H1 (cell line): Measurements from ENCODE around the gene NIN. TPM values are rescaled to one million over a fixed set of nuclear protein-coding genes. Genes with fewer than 3 reads are reported as not detected.
A peak's percentile ranks its signal among the peaks of the same experiment; 100 is the strongest.

Experiments used
- CTCF ChIA-PET: fragments of 300-600 bp; sonication (Branson Sonifier 250); formaldehyde crosslinking; loops from one replicate; lab custom pipeline; 2021; ENCODE audit not compliant: partially characterized antibody; lab: Charles Lee
- POLR2A ChIA-PET: fragments of 300-600 bp; sonication (Branson Sonifier 250); formaldehyde crosslinking; loops from one replicate; lab custom pipeline; 2021; ENCODE audit warnings: inconsistent platforms; ENCODE audit not compliant: partially characterized antibody; lab: Charles Lee
- DNase-seq, 2 experiments: peaks; one replicate each; pipeline versions ENCODE4 v3.0.0 to v3.0.0-alpha.2; 2010 to 2022; ENCODE audit warnings: low spot score in 2 of 2, low read depth in 1 of 2, mixed read lengths in 1 of 2
- FAIRE-seq: peaks from 2 replicates; lab custom pipeline; 2011; peaks lifted over from hg19 to GRCh38; lab: Jason Lieb, UNC
- H2AFZ ChIP-seq: 2 replicates; pipeline ENCODE4 v1.8.1; 2012; ENCODE audit warnings: low read length, inconsistent platforms
- H2AK5ac ChIP-seq: 2 replicates; pipeline ENCODE4 v1.6.1; 2013; ENCODE audit warnings: low read depth, low read length
- H2BK120ac ChIP-seq: replicated peaks from 2 replicates; pipeline ENCODE3; 2013; ENCODE audit warnings: low read depth, low read length, inconsistent platforms
- H2BK12ac ChIP-seq: 2 replicates; pipeline ENCODE4 v1.6.1; 2013; ENCODE audit warnings: low read depth, low read length
- H2BK15ac ChIP-seq: 2 replicates; pipeline ENCODE4 v1.6.1; 2013; ENCODE audit warnings: low read length
- H2BK20ac ChIP-seq: 2 replicates; pipeline ENCODE4 v1.6.1; 2013; ENCODE audit warnings: low read length
- H2BK5ac ChIP-seq: 2 replicates; pipeline ENCODE4 v1.6.1; 2013; ENCODE audit warnings: low read depth, low read length
- H3K14ac ChIP-seq: 2 replicates; pipeline ENCODE4 v1.6.1; 2013; ENCODE audit warnings: inconsistent platforms; ENCODE audit not compliant: insufficient read length
- H3K18ac ChIP-seq: 2 replicates; pipeline ENCODE4 v1.6.1; 2013; ENCODE audit warnings: low read length; ENCODE audit errors: extremely low read depth
- H3K23ac ChIP-seq: 2 replicates; pipeline ENCODE4 v1.6.1; 2013; ENCODE audit warnings: inconsistent platforms; ENCODE audit not compliant: insufficient read length
- H3K23me2 ChIP-seq: 2 replicates; pipeline ENCODE4 v1.6.1; 2013; ENCODE audit warnings: low read depth, low read length
- H3K27ac ChIP-seq: 2 replicates; pipeline ENCODE4 v1.6.1; 2011; ENCODE audit warnings: low read depth, low read length, inconsistent platforms
- H3K27me3 ChIP-seq, 4 experiments: replicated peaks in 1 of 4; 1 replicate in 1 of 4; 2 replicates in 3 of 4; pipeline versions ENCODE4 v1.6.1 to v1.8.1; 2011 to 2013; ENCODE audit warnings: low read length in 3 of 4, mild to moderate bottlenecking in 3 of 4, inconsistent platforms in 2 of 4, mixed read lengths in 2 of 4, moderate library complexity in 1 of 4; ENCODE audit not compliant: control insufficient read depth in 3 of 4, insufficient read depth in 3 of 4; ENCODE audit errors: extremely low read depth in 1 of 4
- H3K36me3 ChIP-seq, 4 experiments: 2 replicates each; pipeline versions ENCODE4 v1.6.1 to v1.8.1; 2011 to 2013; ENCODE audit warnings: mild to moderate bottlenecking in 4 of 4, low read length in 3 of 4, moderate library complexity in 2 of 4, control low read depth in 1 of 4, inconsistent platforms in 1 of 4; ENCODE audit not compliant: insufficient read depth in 4 of 4, control insufficient read depth in 2 of 4
- H3K4ac ChIP-seq: replicated peaks from 2 replicates; pipeline ENCODE3; 2013; ENCODE audit warnings: low read length, low read depth, mixed read lengths, inconsistent platforms; ENCODE audit not compliant: insufficient read length
- H3K4me1 ChIP-seq, 4 experiments: replicated peaks in 1 of 4; 1 replicate in 1 of 4; 2 replicates in 3 of 4; pipeline versions ENCODE4 v1.6.1 to v1.8.1; 2011 to 2013; ENCODE audit warnings: low read length in 3 of 4, inconsistent platforms in 2 of 4, mixed read lengths in 1 of 4; ENCODE audit not compliant: insufficient read depth in 4 of 4, control insufficient read depth in 3 of 4
- H3K4me2 ChIP-seq, 2 experiments: 2 replicates each; pipeline versions ENCODE4 v1.6.1 to v1.8.1; 2011 to 2013; ENCODE audit warnings: low read depth in 2 of 2, low read length in 2 of 2, control low read depth in 1 of 2, inconsistent platforms in 1 of 2, mild to moderate bottlenecking in 1 of 2; ENCODE audit not compliant: insufficient read depth in 1 of 2
- H3K4me3 ChIP-seq, 4 experiments: fragments of 200-600, 300-600 bp in 1 of 4; sonication (generic), shearing (Covaris generic), sonication (Bioruptor Twin) in 1 of 4; 2 replicates each; pipeline versions ENCODE4 v1.5.1 to v1.8.1; 2011 to 2016; ENCODE audit warnings: low read length in 4 of 4, low read depth in 3 of 4, control low read depth in 2 of 4, inconsistent platforms in 2 of 4, mild to moderate bottlenecking in 2 of 4, mixed read lengths in 1 of 4, moderate library complexity in 1 of 4; ENCODE audit not compliant: insufficient read depth in 2 of 4; ENCODE audit errors: extremely low read depth in 1 of 4
- H3K56ac ChIP-seq: replicated peaks from 2 replicates; pipeline ENCODE3; 2013; ENCODE audit warnings: low read depth, mild to moderate bottlenecking, mixed read lengths, low read length, inconsistent platforms; ENCODE audit not compliant: insufficient read length
- H3K79me1 ChIP-seq: 2 replicates; pipeline ENCODE4 v1.6.1; 2013; ENCODE audit warnings: low read depth, low read length, control low read depth
- H3K79me2 ChIP-seq, 2 experiments: 2 replicates each; pipeline versions ENCODE4 v1.6.1 to v1.8.1; 2012 to 2013; ENCODE audit warnings: low read length in 2 of 2, mild to moderate bottlenecking in 2 of 2, inconsistent platforms in 1 of 2; ENCODE audit not compliant: insufficient read depth in 2 of 2, control insufficient read depth in 1 of 2
- H3K9ac ChIP-seq, 4 experiments: replicated peaks in 1 of 4; 1 replicate in 1 of 4; 2 replicates in 3 of 4; pipeline versions ENCODE4 v1.6.1 to v1.8.1; 2011 to 2013; ENCODE audit warnings: low read depth in 3 of 4, low read length in 3 of 4, control low read depth in 2 of 4, mild to moderate bottlenecking in 2 of 4, moderate library complexity in 2 of 4, inconsistent platforms in 1 of 4; ENCODE audit errors: extremely low read depth in 1 of 4
- H3K9me3 ChIP-seq, 2 experiments: 2 replicates each; pipeline versions ENCODE4 v1.6.1 to v1.8.1; 2012 to 2013; ENCODE audit warnings: mild to moderate bottlenecking in 2 of 2, moderate library complexity in 2 of 2, control low read depth in 1 of 2, inconsistent platforms in 1 of 2, low read depth in 1 of 2, low read length in 1 of 2, mixed read lengths in 1 of 2; ENCODE audit not compliant: insufficient read depth in 2 of 2
- H4K20me1 ChIP-seq, 2 experiments: replicated peaks in 1 of 2; 2 replicates each; pipeline versions ENCODE3 to v1.8.1; 2011 to 2013; ENCODE audit warnings: inconsistent platforms in 2 of 2, low read length in 2 of 2, mild to moderate bottlenecking in 1 of 2; ENCODE audit not compliant: insufficient read depth in 2 of 2, control insufficient read depth in 1 of 2
- H4K5ac ChIP-seq: 2 replicates; pipeline ENCODE4 v1.6.1; 2013; ENCODE audit warnings: low read length, low read depth, mixed read lengths, inconsistent platforms; ENCODE audit not compliant: insufficient read length
- H4K8ac ChIP-seq: 2 replicates; pipeline ENCODE4 v1.8.0; 2013; ENCODE audit warnings: mild to moderate bottlenecking, moderate library complexity, low read length, inconsistent platforms; ENCODE audit not compliant: insufficient read depth; ENCODE audit errors: extremely low read depth
- H4K91ac ChIP-seq: replicated peaks from 2 replicates; pipeline ENCODE3; 2013; ENCODE audit warnings: low read length, mixed read lengths, inconsistent platforms; ENCODE audit not compliant: insufficient read length
- CEBPB ChIP-seq: IDR thresholded peaks from 2 replicates; pipeline ENCODE4 v1.6.1; 2012; ENCODE audit warnings: low read depth, low read length
- HDAC6 ChIP-seq: IDR thresholded peaks from one replicate; pipeline ENCODE4 v1.7.1; 2012; ENCODE audit warnings: low read depth, mild to moderate bottlenecking, inconsistent platforms, low read length, moderate library complexity
- NRF1 ChIP-seq: IDR thresholded peaks from 2 replicates; pipeline ENCODE4 v1.6.1; 2011; ENCODE audit warnings: mild to moderate bottlenecking, low read depth, low read length, improper control_type of control experiment
- SIRT6 ChIP-seq: IDR thresholded peaks from one replicate; pipeline ENCODE4 v1.7.1; 2012; ENCODE audit warnings: low read length, inconsistent platforms
- SP1 ChIP-seq: IDR thresholded peaks from 2 replicates; pipeline ENCODE4 v1.6.1; 2011; ENCODE audit warnings: low read depth, low read length
- WGBS, 2 experiments: shearing (Covaris generic) in 1 of 2; methylation state at CpG; one replicate each; pipeline versions ENCODE4 v1.1.6 to v1.1.7; 2013 to 2015; ENCODE audit warnings: low lambda C conversion rate in 2 of 2, mixed read lengths in 2 of 2, inconsistent platforms in 1 of 2, low coverage in 1 of 2, missing lambda C conversion rate in 1 of 2; ENCODE audit not compliant: insufficient replicate concordance in 2 of 2, insufficient coverage in 1 of 2, insufficient read length in 1 of 2; ENCODE audit errors: extremely low coverage in 1 of 2, missing lambda C conversion rate in 1 of 2; 5-methylcytosine and 5-hydroxymethylcytosine counted together
- polyA plus RNA-seq, 7 experiments: library from polyadenylated mRNA; depleted of rRNA in 3 of 7; stranded (reverse) in 5 of 7; unstranded in 2 of 7; fragments of >200 nt in 5 of 7; fragments of 200-250 nt in 2 of 7; gene quantifications; 1 replicate in 5 of 7; 2 replicates in 1 of 7; 4 replicates in 1 of 7; pipeline versions ENCODE4 v1.2.1 to v1.2.3, GENCODE V29; 2011 to 2013; ENCODE audit warnings: missing spikeins in 2 of 7, mixed read lengths in 2 of 7
- total RNA-seq: library from RNA; stranded (reverse); fragmentation: NEBNext Ultra II Directional; extraction: Animal tissue kit (Norgen Biotek cat#: 25700); gene quantifications from 2 replicates; pipeline ENCODE4 v1.2.1, GENCODE V29; 2021

The NIN gene
- total and polyA plus RNA-seq, 2 of the 8 experiments (the other 6 are each of a cell fraction or from before 2014, with no cell fraction given): 3.2 to 21.3 TPM

- no peak overlapping the region for H3K4me3 ChIP-seq
- FAIRE-seq: no peak
- H3K4me1 ChIP-seq: peaks cover 3 to 23% (median 8%) of the 10 kb centered on the region in 4 experiments; a peak in 6 of 7 replicates
- H3K23ac ChIP-seq: no peak overlapping the region
- H3K4ac ChIP-seq: no peak overlapping the region
- H4K8ac ChIP-seq: no peak overlapping the region
- H3K14ac ChIP-seq: no peak overlapping the region
- no peak overlapping the region for H2BK12ac ChIP-seq
- no peak overlapping the region for H2BK5ac ChIP-seq
- H3K79me2 ChIP-seq: no peaks in the 10 kb centered on the region
- H4K5ac ChIP-seq: no peak overlapping the region
- no peak for TF ChIP-seq SIRT6
- TF ChIP-seq SP1: no peak
- peak; percentile 25; the same call in 1 of the 2 replicates for TF ChIP-seq CEBPB
- no peak for TF ChIP-seq HDAC6
- no peak for TF ChIP-seq NRF1
- no peak overlapping the region for H3K27ac ChIP-seq
- no peak overlapping the region for H2BK120ac ChIP-seq
- no peak overlapping the region for H4K91ac ChIP-seq
- no peak overlapping the region for H2AFZ ChIP-seq
- DNase-seq: no peak
- peaks cover 0 to 2% of the 10 kb centered on the region in 2 experiments for H4K20me1 ChIP-seq
- peak overlapping the region in 1 of 2 experiments; percentile 55; a peak in 1 of 4 replicates for H3K4me2 ChIP-seq
- H2BK15ac ChIP-seq: no peak overlapping the region
- peaks cover 0 to 4% (median 0%) of the 10 kb centered on the region in 4 experiments; a peak in 3 of 8 replicates for H3K36me3 ChIP-seq
- no peaks in the 10 kb centered on the region for H3K9me3 ChIP-seq
- H3K18ac ChIP-seq: no peak overlapping the region
- no peaks in the 10 kb centered on the region for H3K27me3 ChIP-seq
- 85% methylated on average over 3 of the region's 3 CpGs; no CpG with 5 or more reads in 1 of the 2 experiments for WGBS, 2 experiments
- no peak overlapping the region for H3K56ac ChIP-seq
- CTCF ChIA-PET: interaction anchor here (1.0 to 5.6 kb wide), 3 partner anchors 10 to 15 kb away, joined by 5 to 40 read pairs (median 11); no protein-coding TSS in a partner anchor
- no peaks in the 10 kb centered on the region for H3K23me2 ChIP-seq
- H2AK5ac ChIP-seq: no peak overlapping the region
- no peaks in the 10 kb centered on the region for H3K79me1 ChIP-seq
- POLR2A ChIA-PET: interaction anchor here (1.6 kb wide), 1 partner anchor 42 kb away, joined by 5 read pairs; no protein-coding TSS in a partner anchor
- no peak overlapping the region for H3K9ac ChIP-seq
- no peak overlapping the region for H2BK20ac ChIP-seq
Measured at GRCh38 chr14:50786751-50787464, 44.1 kb downstream of the NIN start.
